GM12878 (cell line): ENCODE results near the gene SUPT3H. TPM values are rescaled to one million over a fixed set of nuclear protein-coding genes. Genes with fewer than 3 reads are reported as not detected.

Source experiments
- ATAC-seq: fragments of 200-7000 bp; cut with Tn5 transposase; 3 replicates; pipeline ENCODE4 v1.9.1; 2020; ENCODE audit warnings: mild to moderate bottlenecking, moderate library complexity
- BruUV-seq: library from RNA; stranded (reverse); fragments of 400-500 nt; replicated peaks from 2 replicates; lab custom pipeline; 2021; lab: Mats Ljungman, UMichigan
- CTCF ChIA-PET: fragments of 300-600 bp; sonication (Branson Sonifier 250); formaldehyde crosslinking; extraction: SDS; loops from one replicate; lab custom pipeline; 2021; ENCODE audit warnings: inconsistent platforms; lab: Yijun Ruan, JAX
- POLR2A ChIA-PET: fragments of 350-600 bp; formaldehyde crosslinking; extraction: SDS; loops from one replicate; lab custom pipeline; 2021; ENCODE audit warnings: inconsistent platforms; lab: Charles Lee
- RAD21 ChIA-PET: fragments of 300-600 bp; sonication (Branson Sonifier 250); formaldehyde crosslinking; loops from one replicate; lab custom pipeline; 2023; ENCODE audit warnings: antibody characterized with exemption; ENCODE audit not compliant: unreplicated experiment; lab: Charles Lee
- SMC1A ChIA-PET: fragments of 300-600 bp; sonication (Branson Sonifier 250); formaldehyde crosslinking; loops from one replicate; lab custom pipeline; 2023; ENCODE audit not compliant: unreplicated experiment, uncharacterized antibody; lab: Charles Lee
- DNase-seq: peaks from one replicate; pipeline ENCODE4 v3.0.0-alpha.2; 2011; ENCODE audit warnings: low read depth, low spot score
- FAIRE-seq: peaks from 3 replicates; lab custom pipeline; 2011; peaks lifted over from hg19 to GRCh38; lab: Jason Lieb, UNC
- H2AFZ ChIP-seq: 2 replicates; pipeline ENCODE4 v1.6.0; 2011; ENCODE audit warnings: low read depth, low read length, control low read depth; ENCODE audit not compliant: control insufficient read depth
- H3K27ac ChIP-seq: 2 replicates; pipeline ENCODE4 v1.5.1; 2011; ENCODE audit warnings: control low read depth; ENCODE audit not compliant: control insufficient read depth, insufficient read depth
- H3K27me3 ChIP-seq, 2 experiments: replicated peaks in 1 of 2; 2 replicates each; pipeline versions ENCODE4 v1.6.0 to v1.6.1; 2011; ENCODE audit warnings: low read length in 1 of 2; ENCODE audit not compliant: control insufficient read depth in 2 of 2, insufficient read depth in 2 of 2
- H3K36me3 ChIP-seq, 2 experiments: 2 replicates each; pipeline ENCODE4 v1.5.1; 2011; ENCODE audit warnings: low read length in 1 of 2; ENCODE audit not compliant: control insufficient read depth in 2 of 2, insufficient read depth in 2 of 2
- H3K4me1 ChIP-seq: 2 replicates; pipeline ENCODE4 v1.6.1; 2011; ENCODE audit warnings: mild to moderate bottlenecking, low read length, moderate library complexity, mixed read lengths; ENCODE audit not compliant: control insufficient read depth, insufficient read depth
- H3K4me2 ChIP-seq: 2 replicates; pipeline ENCODE4 v1.6.0; 2011; ENCODE audit warnings: control low read depth; ENCODE audit not compliant: control insufficient read depth, insufficient read depth
- H3K4me3 ChIP-seq: fragments of 200-600 bp; sonication (generic); 2 replicates; pipeline ENCODE4 v1.5.1; 2016
- H3K79me2 ChIP-seq: 2 replicates; pipeline ENCODE4 v1.6.0; 2011; ENCODE audit warnings: low read length; ENCODE audit not compliant: control insufficient read depth, insufficient read depth
- H3K9ac ChIP-seq: 2 replicates; pipeline ENCODE4 v1.8.0; 2011; ENCODE audit warnings: low read length, control low read depth, mixed read lengths; ENCODE audit not compliant: control insufficient read depth, insufficient read depth
- H3K9me3 ChIP-seq: replicated peaks from 3 replicates; pipeline ENCODE4 v1.5.1; 2011; ENCODE audit warnings: mild to moderate bottlenecking, low read length; ENCODE audit not compliant: control insufficient read depth, insufficient read depth
- H4K20me1 ChIP-seq: 2 replicates; pipeline ENCODE4 v1.6.0; 2011; ENCODE audit not compliant: control insufficient read depth, insufficient read depth
- IKZF2 ChIP-seq, 2 experiments: fragments of 450-650 bp; IDR thresholded peaks; 2 replicates each; pipeline ENCODE4 v1.6.1; 2017; ENCODE audit warnings: mild to moderate bottlenecking in 2 of 2, moderate library complexity in 2 of 2
- ZNF384 ChIP-seq: IDR thresholded peaks from 2 replicates; pipeline ENCODE4 v1.6.1; 2012; ENCODE audit warnings: low read depth, mild to moderate bottlenecking, low read length, improper control_type of control experiment, borderline replicate concordance
- WGBS: methylation state at CpG from one replicate; pipeline ENCODE4 v1.1.6; 2016; ENCODE audit warnings: low lambda C conversion rate; ENCODE audit not compliant: insufficient replicate concordance, insufficient coverage; ENCODE audit errors: missing lambda C conversion rate; 5-methylcytosine and 5-hydroxymethylcytosine counted together
- in situ Hi-C: fragments of 300-500 bp; cut with MboI; formaldehyde crosslinking; loops from 9 replicates; pipeline ENCODE4 v1.14.3; 2018; ENCODE audit warnings: mixed read lengths
- intact Hi-C: fragments of 100-400 bp; cut with micrococcal nuclease; formaldehyde crosslinking; loops from one replicate; pipeline ENCODE4 v1.14.2; 2022; ENCODE audit not compliant: unreplicated experiment
- polyA plus RNA-seq, 11 experiments: library from polyadenylated mRNA; depleted of rRNA in 4 of 11; unstranded in 6 of 11; stranded (reverse) in 5 of 11; fragments of >200 nt; fragmentation: Nextera tagmentation in 4 of 11; fragmentation: Illumina TruSeq in 1 of 11; extraction: Ambion mirVana in 4 of 11; extraction: Trizol in 1 of 11; gene quantifications; 1 replicate in 1 of 11; 2 replicates in 10 of 11; pipeline versions ENCODE4 v1.2.1 to v1.2.3, GENCODE V29; 2011 to 2016; ENCODE audit warnings: inconsistent platforms in 2 of 11, missing spikeins in 2 of 11, low read depth in 1 of 11
- total RNA-seq, 4 experiments: library from RNA; depleted of rRNA in 3 of 4; stranded (reverse); fragments of >200 nt in 3 of 4; fragmentation: Illumina TruSeq in 1 of 4; extraction: Trizol in 1 of 4; gene quantifications; 2 replicates each; pipeline versions ENCODE4 v1.2.1 to v1.2.3, GENCODE V29; 2013 to 2021
- TF ChIP-seq, protein P1 (sequence below): IDR thresholded peaks from 2 replicates; pipeline ENCODE4 v1.6.1; 2011; ENCODE audit warnings: borderline replicate concordance, low read depth, mild to moderate bottlenecking, moderate library complexity, low read length; ENCODE audit not compliant: insufficient read depth, poor library complexity, severe bottlenecking
- TF ChIP-seq, protein P2 (sequence below): IDR thresholded peaks from 2 replicates; pipeline ENCODE4 v1.6.1; 2011; ENCODE audit warnings: borderline replicate concordance, low read depth, mild to moderate bottlenecking, moderate library complexity, mixed read lengths, low read length; ENCODE audit not compliant: insufficient read depth; ENCODE audit errors: extremely low read length

The SUPT3H gene
- total and polyA plus RNA-seq, 10 of the 15 experiments (the other 5 are each of a cell fraction or from before 2014, with no cell fraction given), result 0.51 to 3.7 (median 2.0) TPM

DNA sequence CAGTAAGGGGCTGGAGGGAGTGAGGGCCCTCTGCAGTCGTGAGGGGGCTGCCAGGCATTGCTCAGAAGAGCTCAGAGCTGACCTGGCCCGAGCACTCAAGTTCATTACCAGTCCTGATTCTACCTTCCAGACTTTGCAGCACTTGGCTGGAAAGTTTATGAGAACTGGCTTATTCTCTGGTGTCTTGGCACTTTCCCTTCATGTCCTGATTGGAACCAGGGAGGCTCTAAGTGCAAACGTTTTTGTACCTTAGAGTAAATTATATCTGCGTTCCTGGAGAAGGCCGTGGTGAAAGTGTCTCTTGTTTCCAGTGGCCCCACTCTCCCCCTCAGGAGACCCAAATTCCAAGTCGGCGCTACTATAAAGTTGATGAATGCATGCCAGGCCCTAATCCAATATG, 587.9 kb downstream of the SUPT3H start:
- RAD21 ChIA-PET, result interaction anchor here (1.2 kb wide), 1 partner anchor 134 kb away, joined by 3 read pairs; no protein-coding TSS in a partner anchor
- no peak for FAIRE-seq
- in situ Hi-C loops, result no loop called here

More for the DNA sequence above, 587.9 kb downstream of the SUPT3H start:
- Histone ChIP-seq H3K36me3 (no peaks in the 10 kb centered on the region), H3K4me1 (no peaks in the 10 kb centered on the region), H3K79me2 (no peaks in the 10 kb centered on the region), H3K27me3 (no peaks in the 10 kb centered on the region), H3K9me3 (no peaks in the 10 kb centered on the region; the same call in 2 of the 3 replicates), H4K20me1 (no peaks in the 10 kb centered on the region), H3K9ac (no peak overlapping the region), H3K4me3 (no peak overlapping the region), H2AFZ (no peak overlapping the region), H3K27ac (no peak overlapping the region), H3K4me2 (no peak overlapping the region)
- 35% methylated on average over 7 of the region's 7 CpGs for WGBS
- BruUV-seq, result no TSS peak
- DNase-seq, result no peak
- no peak for ATAC-seq
- POLR2A ChIA-PET, result no interaction called here
- CTCF ChIA-PET, result no interaction called here
- TF ChIP-seq IKZF2 (IDR thresholded peaks at IDR 0.05) (no peak), ZNF384 (no peak)
- TF ChIP-seq, protein P1, sequence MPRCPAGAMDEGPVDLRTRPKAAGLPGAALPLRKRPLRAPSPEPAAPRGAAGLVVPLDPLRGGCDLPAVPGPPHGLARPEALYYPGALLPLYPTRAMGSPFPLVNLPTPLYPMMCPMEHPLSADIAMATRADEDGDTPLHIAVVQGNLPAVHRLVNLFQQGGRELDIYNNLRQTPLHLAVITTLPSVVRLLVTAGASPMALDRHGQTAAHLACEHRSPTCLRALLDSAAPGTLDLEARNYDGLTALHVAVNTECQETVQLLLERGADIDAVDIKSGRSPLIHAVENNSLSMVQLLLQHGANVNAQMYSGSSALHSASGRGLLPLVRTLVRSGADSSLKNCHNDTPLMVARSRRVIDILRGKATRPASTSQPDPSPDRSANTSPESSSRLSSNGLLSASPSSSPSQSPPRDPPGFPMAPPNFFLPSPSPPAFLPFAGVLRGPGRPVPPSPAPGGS, result no peak
- TF ChIP-seq, protein P2, sequence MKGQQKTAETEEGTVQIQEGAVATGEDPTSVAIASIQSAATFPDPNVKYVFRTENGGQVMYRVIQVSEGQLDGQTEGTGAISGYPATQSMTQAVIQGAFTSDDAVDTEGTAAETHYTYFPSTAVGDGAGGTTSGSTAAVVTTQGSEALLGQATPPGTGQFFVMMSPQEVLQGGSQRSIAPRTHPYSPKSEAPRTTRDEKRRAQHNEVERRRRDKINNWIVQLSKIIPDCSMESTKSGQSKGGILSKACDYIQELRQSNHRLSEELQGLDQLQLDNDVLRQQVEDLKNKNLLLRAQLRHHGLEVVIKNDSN, result no peak
- intact Hi-C loops, result no loop called here
- SMC1A ChIA-PET, result interaction anchor here (0.7 to 1.2 kb wide), 2 partner anchors 20 to 1221 kb away, joined by 3 read pairs; no protein-coding TSS in a partner anchor
